Fibroblast of the aortic adventitia (primary cell): ENCODE data around the gene HRK. TPM values are rescaled to one million over a fixed set of nuclear protein-coding genes. Genes with fewer than 3 reads are reported as not detected.

ENCODE experiments used
- DNase-seq: peaks from one replicate; pipeline ENCODE4 v3.0.0-alpha.2; 2010; ENCODE audit warnings: low read depth
- H3K4me3 ChIP-seq: 2 replicates; pipeline ENCODE4 v1.5.1; 2011; ENCODE audit warnings: low read depth, mild to moderate bottlenecking, control low read depth, low read length, moderate library complexity
- CTCF ChIP-seq: IDR thresholded peaks from 2 replicates; pipeline ENCODE4 v1.5.1; 2011; ENCODE audit warnings: mild to moderate bottlenecking, low read length, control low read depth, inconsistent platforms; ENCODE audit not compliant: insufficient read depth
- total RNA-seq: library from RNA; depleted of rRNA; stranded (reverse); fragments of >200 nt; gene quantifications from 2 replicates; pipeline ENCODE4 v1.2.3, GENCODE V29; 2012; ENCODE audit warnings: low replicate concordance

Gene HRK
- total RNA-seq, 1 donor = not detected

GRCh38 chr12:116876151-116876869 is 4.9 kb downstream of the HRK start:
- TF ChIP-seq CTCF = no peak
- DNase-seq = no peak
- no peak overlapping the region for H3K4me3 ChIP-seq

GRCh38 chr12:116874324-116874995 is 6.8 kb downstream of the HRK start:
- no peak for TF ChIP-seq CTCF
- no peak for DNase-seq
- H3K4me3 ChIP-seq = no peak overlapping the region

- no peak overlapping the region for H3K4me3 ChIP-seq
- no peak for DNase-seq
- TF ChIP-seq CTCF = no peak
Measured at GRCh38 chr12:116870306-116870705, 10.9 kb downstream of the HRK start.

- DNase-seq = no peak
- no peak overlapping the region for H3K4me3 ChIP-seq
- TF ChIP-seq CTCF = no peak
Measured at GRCh38 chr12:116867523-116867922, 13.7 kb downstream of the HRK start.

GRCh38 chr12:116864371-116865160 is 16.7 kb downstream of the HRK start:
- DNase-seq = peak; percentile 85
- no peak overlapping the region for H3K4me3 ChIP-seq
- TF ChIP-seq CTCF = no peak

- TF ChIP-seq CTCF = peak; percentile 59
- no peak overlapping the region for H3K4me3 ChIP-seq
- peak; percentile 28 for DNase-seq
Measured at GRCh38 chr12:116863275-116863767, 17.9 kb downstream of the HRK start.
